Esophagus muscularis mucosa (tissue), 4 donors: ENCODE measurements around the gene SOX5. TPM values are rescaled to one million over a fixed set of nuclear protein-coding genes. Genes with fewer than 3 reads are reported as not detected.
A peak's percentile ranks its signal among the peaks of the same experiment; 100 is the strongest.

Experiments
- DNase-seq: peaks from one replicate; pipeline ENCODE4 v3.0.0-alpha.2; 2017; ENCODE audit errors: extremely low spot score
- H3K27ac ChIP-seq, 4 donors: fragments of 200-600 bp; sonication (generic); replicated peaks in 1 of 4; 1 replicate in 3 of 4; 2 replicates in 1 of 4; pipeline ENCODE4 v1.5.1; 2016 to 2019; ENCODE audit warnings: mild to moderate bottlenecking in 1 of 4
- H3K27me3 ChIP-seq, 4 donors: fragments of 200-600 bp; sonication (generic); one replicate each; pipeline versions ENCODE4 v1.5.1 to v1.6.0; 2016 to 2019
- H3K36me3 ChIP-seq, 4 donors: fragments of 200-600 bp; sonication (generic); one replicate each; pipeline ENCODE4 v1.5.1; 2016 to 2019
- H3K4me1 ChIP-seq, 4 donors: fragments of 200-600 bp; sonication (generic); one replicate each; pipeline ENCODE4 v1.5.1; 2016 to 2019
- H3K4me3 ChIP-seq, 4 donors: fragments of 200-600 bp; sonication (generic); 1 replicate in 2 of 4; 2 replicates in 2 of 4; pipeline ENCODE4 v1.5.1; 2016 to 2019; ENCODE audit warnings: mild to moderate bottlenecking in 4 of 4, moderate library complexity in 1 of 4
- H3K9me3 ChIP-seq, 4 donors: fragments of 200-600 bp; sonication (generic); 1 replicate in 3 of 4; 2 replicates in 1 of 4; pipeline ENCODE4 v1.5.1; 2016 to 2019
- EP300 ChIP-seq: sonication (generic); formaldehyde crosslinking; IDR thresholded peaks from one replicate; pipeline ENCODE4 v1.6.1; 2017; ENCODE audit warnings: antibody characterized with exemption
- POLR2A ChIP-seq: fragments of 450-650 bp; IDR thresholded peaks from one replicate; pipeline ENCODE4 v1.6.1; 2017; ENCODE audit warnings: antibody characterized with exemption, moderate library complexity, mild to moderate bottlenecking, low read depth
- POLR2AphosphoS5 ChIP-seq, 2 donors: sonication (generic); formaldehyde crosslinking; IDR thresholded peaks; one replicate each; pipeline ENCODE4 v1.6.1; 2017; ENCODE audit warnings: antibody characterized with exemption in 2 of 2
- WGBS: methylation state at CpG from one replicate; pipeline ENCODE4 v1.1.5; 2018; 5-methylcytosine and 5-hydroxymethylcytosine counted together
- intact Hi-C: fragments of 100-400 bp; cut with DNase I; formaldehyde crosslinking; loops from one replicate; pipeline ENCODE4 v1.15.1; 2023
- total RNA-seq, 4 donors: library from RNA; depleted of rRNA; stranded (reverse); fragments of >200 nt; gene quantifications; one replicate each; pipeline versions ENCODE4 v1.1.0 to v1.2.1, GENCODE V29; 2016
- TF ChIP-seq, protein P1 (sequence below), 3 experiments: fragments of 200-600 bp in 2 of 3; fragments of 450-650 bp in 1 of 3; sonication (generic) in 2 of 3; IDR thresholded peaks; one replicate each; pipeline ENCODE4 v1.5.1; 2017 to 2019; ENCODE audit warnings: antibody characterized with exemption in 3 of 3, mild to moderate bottlenecking in 2 of 3, moderate library complexity in 1 of 3

The SOX5 gene
- total RNA-seq, 4 donors from 2014 or later = 7.1 to 11.6 (median 8.8) TPM

DNA sequence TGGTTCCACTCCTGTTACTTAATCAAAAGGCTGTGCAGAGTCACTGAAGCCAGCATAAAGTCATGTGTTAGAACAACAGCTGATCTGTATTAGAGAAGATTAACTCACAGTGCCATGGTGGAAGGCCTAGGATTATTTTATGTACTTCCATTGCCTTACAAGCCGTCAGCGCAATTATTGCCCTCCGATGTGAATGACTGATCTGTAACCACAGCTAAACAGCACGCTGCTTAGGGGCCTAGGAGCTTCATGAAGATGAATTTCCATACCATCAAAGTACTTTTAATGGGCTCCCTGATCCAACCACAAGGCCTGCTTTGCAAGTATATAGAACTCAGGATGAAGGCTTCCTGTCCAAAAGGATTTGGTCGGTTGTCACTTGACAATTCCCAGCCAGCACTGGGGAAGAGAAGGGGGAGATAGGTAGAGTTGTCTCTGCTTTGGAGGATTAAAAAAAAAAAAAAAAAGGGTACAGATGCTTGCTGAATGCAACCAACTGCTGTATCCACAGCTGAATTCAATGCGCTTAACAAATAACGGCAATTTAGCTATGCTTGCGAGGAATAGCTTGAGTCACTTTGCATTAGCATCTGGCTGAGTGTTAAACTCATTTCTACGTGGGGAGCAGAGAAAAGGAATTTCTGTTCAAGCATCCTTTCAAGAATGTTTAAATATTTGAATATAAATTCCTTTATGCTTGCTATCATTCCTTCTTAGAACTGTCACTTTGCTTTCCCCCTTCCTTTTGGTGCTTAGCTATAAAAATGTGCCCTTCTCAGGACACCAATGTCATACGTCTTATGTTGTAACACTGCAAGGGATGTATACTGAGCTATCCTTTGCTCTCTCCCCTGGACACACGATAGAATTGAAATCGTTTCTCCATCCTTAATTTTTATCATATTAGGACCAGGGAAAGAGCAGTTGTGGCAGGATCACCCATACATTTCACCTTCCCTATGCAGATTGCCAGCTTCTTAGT lies 387.8 kb downstream of the SOX5 start:
- no peaks in the 10 kb centered on the region for H3K27me3 ChIP-seq
- H3K36me3 ChIP-seq = no peaks in the 10 kb centered on the region
- H3K4me1 ChIP-seq = peaks cover 0 to 9% (median 4%) of the 10 kb centered on the region in 4 donors
- H3K27ac ChIP-seq = no peak overlapping the region
- 87% methylated on average over 12 of the region's 12 CpGs for WGBS
- TF ChIP-seq POLR2A (no peak), EP300 (no peak), POLR2AphosphoS5 (IDR thresholded peaks at IDR 0.05) (no peak)
- TF ChIP-seq, protein P1, sequence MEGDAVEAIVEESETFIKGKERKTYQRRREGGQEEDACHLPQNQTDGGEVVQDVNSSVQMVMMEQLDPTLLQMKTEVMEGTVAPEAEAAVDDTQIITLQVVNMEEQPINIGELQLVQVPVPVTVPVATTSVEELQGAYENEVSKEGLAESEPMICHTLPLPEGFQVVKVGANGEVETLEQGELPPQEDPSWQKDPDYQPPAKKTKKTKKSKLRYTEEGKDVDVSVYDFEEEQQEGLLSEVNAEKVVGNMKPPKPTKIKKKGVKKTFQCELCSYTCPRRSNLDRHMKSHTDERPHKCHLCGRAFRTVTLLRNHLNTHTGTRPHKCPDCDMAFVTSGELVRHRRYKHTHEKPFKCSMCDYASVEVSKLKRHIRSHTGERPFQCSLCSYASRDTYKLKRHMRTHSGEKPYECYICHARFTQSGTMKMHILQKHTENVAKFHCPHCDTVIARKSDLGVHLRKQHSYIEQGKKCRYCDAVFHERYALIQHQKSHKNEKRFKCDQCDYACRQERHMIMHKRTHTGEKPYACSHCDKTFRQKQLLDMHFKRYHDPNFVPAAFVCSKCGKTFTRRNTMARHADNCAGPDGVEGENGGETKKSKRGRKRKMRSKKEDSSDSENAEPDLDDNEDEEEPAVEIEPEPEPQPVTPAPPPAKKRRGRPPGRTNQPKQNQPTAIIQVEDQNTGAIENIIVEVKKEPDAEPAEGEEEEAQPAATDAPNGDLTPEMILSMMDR (IDR thresholded peaks at IDR 0.05) = no peak
- no peak for DNase-seq
- intact Hi-C loops = no loop called here
- H3K9me3 ChIP-seq = no peaks in the 10 kb centered on the region
- H3K4me3 ChIP-seq = no peak overlapping the region

DNA sequence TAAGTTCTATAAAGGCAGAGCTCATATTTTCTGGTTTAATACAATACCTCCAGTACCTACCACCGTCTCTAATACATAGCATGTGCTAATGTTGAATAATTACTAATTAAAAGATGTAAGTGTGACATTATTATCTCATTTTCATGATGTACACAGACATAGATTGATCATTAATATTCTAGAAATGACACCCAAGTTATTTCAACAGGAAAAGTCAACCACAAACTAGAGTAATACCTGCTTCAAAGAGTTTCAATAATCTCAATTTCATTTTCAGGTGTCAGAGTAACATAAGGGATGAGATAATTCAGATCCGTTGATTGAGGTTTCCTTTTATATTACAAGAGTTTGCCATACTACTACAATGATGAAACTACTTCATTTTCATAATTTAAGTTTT lies 388.9 kb downstream of the SOX5 start:
- WGBS = 98% methylated on average over 2 of the region's 2 CpGs
- no peak for TF ChIP-seq POLR2AphosphoS5 (IDR thresholded peaks at IDR 0.05)
- TF ChIP-seq EP300 = no peak
- TF ChIP-seq, protein P1 (IDR thresholded peaks at IDR 0.05) = no peak
- no peak for TF ChIP-seq POLR2A
- DNase-seq = no peak
- Histone ChIP-seq H3K9me3 (no peaks in the 10 kb centered on the region), H3K4me3 (no peak overlapping the region), H3K27me3 (no peaks in the 10 kb centered on the region), H3K27ac (no peak overlapping the region), H3K4me1 (peaks cover 0 to 9% (median 4%) of the 10 kb centered on the region in 4 donors), H3K36me3 (no peaks in the 10 kb centered on the region)
- intact Hi-C loops = no loop called here

DNA sequence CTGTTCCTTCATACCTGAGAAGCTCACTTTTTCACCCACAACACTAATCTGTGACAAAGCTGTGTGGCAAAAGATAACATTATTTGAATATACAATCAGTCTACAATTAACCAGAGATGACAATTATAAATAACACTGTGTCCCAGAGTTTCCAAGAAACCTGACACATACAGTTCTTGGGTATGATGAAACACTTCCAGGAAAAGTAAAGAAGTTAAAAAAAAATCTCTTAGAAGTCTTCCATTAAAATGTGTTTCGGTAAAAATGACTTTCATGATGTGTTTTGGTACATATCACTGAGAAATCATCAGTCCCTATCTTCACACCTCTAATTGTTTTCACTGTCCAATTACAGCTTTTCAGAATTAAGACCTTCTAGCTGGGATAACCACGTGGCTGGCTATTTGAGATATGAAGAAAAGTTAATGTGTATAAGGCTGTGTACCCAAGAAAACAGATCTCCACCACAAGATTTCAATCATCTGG lies 390.2 kb downstream of the SOX5 start:
- no peaks in the 10 kb centered on the region for H3K27me3 ChIP-seq
- no peak for DNase-seq
- H3K4me1 ChIP-seq = peaks cover 0 to 3% (median 0%) of the 10 kb centered on the region in 4 donors
- no peak overlapping the region for H3K27ac ChIP-seq
- 65% methylated on average over 2 of the region's 2 CpGs for WGBS
- no peak overlapping the region for H3K4me3 ChIP-seq
- no peaks in the 10 kb centered on the region for H3K9me3 ChIP-seq
- intact Hi-C loops = no loop called here
- no peaks in the 10 kb centered on the region for H3K36me3 ChIP-seq
- TF ChIP-seq POLR2A (no peak), POLR2AphosphoS5 (IDR thresholded peaks at IDR 0.05) (peak in 1 of 2 donors; percentile 8)

DNA sequence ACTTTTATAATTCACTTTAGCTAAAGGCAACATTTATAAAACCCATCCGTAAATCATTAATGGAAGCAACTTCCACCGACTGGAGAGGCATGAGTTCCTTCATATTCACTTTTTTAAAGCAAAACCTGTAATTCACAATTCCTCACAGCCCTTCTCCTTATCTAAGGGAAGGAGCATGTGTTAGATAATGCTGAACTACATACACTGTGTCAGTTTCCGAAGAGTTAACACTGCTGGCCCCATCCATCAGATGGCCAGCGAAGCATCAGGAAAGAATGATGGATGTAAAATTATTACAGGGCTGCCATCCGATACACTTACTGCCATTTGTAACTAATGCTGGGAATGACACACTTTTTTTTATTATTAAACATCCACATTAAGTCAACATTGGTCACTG lies 392.8 kb downstream of the SOX5 start:
- intact Hi-C loops = no loop called here
- H3K9me3 ChIP-seq = no peaks in the 10 kb centered on the region
- no peak overlapping the region for H3K27ac ChIP-seq
- H3K27me3 ChIP-seq = no peaks in the 10 kb centered on the region
- H3K36me3 ChIP-seq = no peaks in the 10 kb centered on the region
- H3K4me1 ChIP-seq = no peaks in the 10 kb centered on the region
- DNase-seq = no peak
- no peak overlapping the region for H3K4me3 ChIP-seq
- 85% methylated on average over 5 of the region's 5 CpGs for WGBS
- TF ChIP-seq, protein P1 (IDR thresholded peaks at IDR 0.05) = no peak
- no peak for TF ChIP-seq EP300
- TF ChIP-seq POLR2AphosphoS5 (IDR thresholded peaks at IDR 0.05) = no peak
- TF ChIP-seq POLR2A = no peak

DNA sequence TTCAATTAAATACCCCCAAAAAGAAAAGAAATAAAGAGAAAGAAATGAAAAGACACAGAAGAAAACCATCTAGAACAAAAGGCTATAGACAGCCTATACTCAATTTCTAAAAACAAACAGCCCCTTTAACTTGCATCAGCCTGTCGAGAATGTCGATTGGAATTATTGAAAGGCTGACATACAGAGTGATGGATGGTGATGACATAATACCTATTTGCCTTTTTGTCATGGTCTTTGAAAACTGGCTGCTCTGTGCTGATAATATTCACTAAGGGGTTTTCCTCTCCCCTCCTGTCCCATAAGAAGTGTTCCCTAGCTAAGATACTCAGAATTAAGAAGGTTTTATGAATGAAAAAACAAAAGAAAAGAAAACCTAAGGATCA lies 393.7 kb downstream of the SOX5 start:
- Histone ChIP-seq H3K4me3 (no peak overlapping the region), H3K27me3 (no peaks in the 10 kb centered on the region), H3K27ac (no peak overlapping the region), H3K9me3 (no peaks in the 10 kb centered on the region), H3K36me3 (no peaks in the 10 kb centered on the region), H3K4me1 (no peaks in the 10 kb centered on the region)
- WGBS = 66% methylated on average over 2 of the region's 2 CpGs
- no peak for DNase-seq
- intact Hi-C loops = no loop called here
- TF ChIP-seq POLR2AphosphoS5 (IDR thresholded peaks at IDR 0.05) (no peak), EP300 (no peak), POLR2A (no peak)
- TF ChIP-seq, protein P1 (IDR thresholded peaks at IDR 0.05) = no peak
